Naive thymus-derived CD4-positive, alpha-beta T cell (primary cell): ENCODE data around the gene NEURL1. TPM values are rescaled to one million over a fixed set of nuclear protein-coding genes. Genes with fewer than 3 reads are reported as not detected.

Experiments used
- ATAC-seq: fragments of 150-1000 bp; cut with Tn5 transposase; 2 replicates; pipeline ENCODE4 v1.10.0; 2021; ENCODE audit warnings: mild to moderate bottlenecking, moderate library complexity
- CTCF ChIA-PET: fragments of 350-600 bp; sonication (Branson Sonifier 250); formaldehyde crosslinking; loops from one replicate; lab custom pipeline; 2021; ENCODE audit warnings: antibody characterized with exemption; lab: Charles Lee
- POLR2A ChIA-PET: fragments of 350-600 bp; sonication (Branson Sonifier 250); formaldehyde crosslinking; loops from one replicate; lab custom pipeline; 2021; ENCODE audit warnings: antibody characterized with exemption, inconsistent platforms; lab: Charles Lee
- DNase-seq, 9 donors: peaks; one replicate each; pipeline versions ENCODE4 v3.0.0 to v3.0.0-alpha.2; 2020 to 2022; ENCODE audit warnings: mixed read lengths in 1 of 9
- H3K27ac ChIP-seq: one replicate; pipeline ENCODE4 v1.7.0; 2013; ENCODE audit warnings: mild to moderate bottlenecking, low read depth, low read length, moderate library complexity
- H3K27me3 ChIP-seq, 2 donors: one replicate each; pipeline ENCODE4 v1.7.0; 2013; ENCODE audit warnings: low read length in 2 of 2, mild to moderate bottlenecking in 2 of 2, moderate library complexity in 2 of 2; ENCODE audit not compliant: control insufficient read depth in 2 of 2, insufficient read depth in 2 of 2
- H3K36me3 ChIP-seq, 3 experiments: 1 replicate in 2 of 3; 2 replicates in 1 of 3; pipeline ENCODE4 v1.7.0; 2013; ENCODE audit warnings: low read length in 3 of 3, mild to moderate bottlenecking in 3 of 3, moderate library complexity in 1 of 3; ENCODE audit not compliant: insufficient read depth in 3 of 3, control insufficient read depth in 2 of 3
- H3K4me1 ChIP-seq, 2 donors: one replicate each; pipeline ENCODE4 v1.7.0; 2013; ENCODE audit warnings: low read length in 2 of 2, mild to moderate bottlenecking in 2 of 2, moderate library complexity in 1 of 2; ENCODE audit not compliant: control insufficient read depth in 2 of 2, insufficient read depth in 2 of 2
- H3K4me3 ChIP-seq: 2 replicates; pipeline ENCODE4 v1.7.0; 2013; ENCODE audit warnings: mild to moderate bottlenecking, low read length
- H3K9me3 ChIP-seq, 3 experiments: 1 replicate in 2 of 3; 2 replicates in 1 of 3; pipeline ENCODE4 v1.7.0; 2013; ENCODE audit warnings: low read length in 3 of 3; ENCODE audit not compliant: control insufficient read depth in 2 of 3
- H3K27ac Mint-ChIP-seq, 9 donors: one replicate each; pipeline ENCODE4 v1.8.0; 2020 to 2022; ENCODE audit warnings: mixed read lengths in 9 of 9, mild to moderate bottlenecking in 8 of 9, moderate library complexity in 5 of 9, inconsistent platforms in 2 of 9
- H3K27me3 Mint-ChIP-seq, 5 donors: one replicate each; pipeline ENCODE4 v1.8.0; 2021 to 2022; ENCODE audit warnings: mixed read lengths in 5 of 5, mild to moderate bottlenecking in 1 of 5
- H3K36me3 Mint-ChIP-seq, 5 donors: one replicate each; pipeline ENCODE4 v1.8.0; 2020 to 2022; ENCODE audit warnings: mixed read lengths in 5 of 5, mild to moderate bottlenecking in 3 of 5, inconsistent platforms in 1 of 5
- H3K4me1 Mint-ChIP-seq, 7 donors: one replicate each; pipeline ENCODE4 v1.8.0; 2020 to 2022; ENCODE audit warnings: mixed read lengths in 7 of 7, mild to moderate bottlenecking in 3 of 7, inconsistent platforms in 1 of 7
- H3K4me3 Mint-ChIP-seq, 10 donors: one replicate each; pipeline ENCODE4 v1.8.0; 2020 to 2022; ENCODE audit warnings: mild to moderate bottlenecking in 10 of 10, mixed read lengths in 10 of 10, moderate library complexity in 6 of 10, inconsistent platforms in 2 of 10
- H3K9me3 Mint-ChIP-seq, 11 donors: one replicate each; pipeline ENCODE4 v1.8.0; 2020 to 2022; ENCODE audit warnings: mixed read lengths in 11 of 11, mild to moderate bottlenecking in 4 of 11, inconsistent platforms in 1 of 11, moderate library complexity in 1 of 11
- intact Hi-C, 2 donors: fragments of 100-400 bp; cut with micrococcal nuclease; formaldehyde crosslinking; loops; one replicate each; pipeline ENCODE4 v1.15.1; 2023
- polyA plus RNA-seq, 2 donors: library from polyadenylated mRNA; unstranded; fragments of 300-500 nt; fragmentation: Illumina TruSeq; gene quantifications; one replicate each; pipeline ENCODE4 v1.2.3, GENCODE V29; 2021
- total RNA-seq, 6 experiments: library from RNA in 5 of 6; stranded (reverse) in 5 of 6; gene quantifications; 1 replicate in 5 of 6; 2 replicates in 1 of 6; pipeline ENCODE4 v1.2.3 and lab custom pipeline; 2021 to 2026

The NEURL1 gene
- total and polyA plus RNA-seq, 7 experiments from 2014 or later, result 0.76 to 9.2 (median 1.1) TPM

- H3K4me1 ChIP-seq, result peaks cover 18 to 34% of the 10 kb centered on the region in 2 donors
- peak overlapping the region in 9 of 10 donors; percentile 12 to 97 (median 85) for H3K4me3 Mint-ChIP-seq
- intact Hi-C loops, result loop anchor here in 1 of 2 donors (5.0 kb wide), 1 partner anchor 32 kb away; no protein-coding TSS in a partner anchor
- ATAC-seq (no peak), DNase-seq (no peak)
- no peaks in the 10 kb centered on the region for H3K27me3 Mint-ChIP-seq
- no peak overlapping the region for H3K4me3 ChIP-seq
- peaks cover 0 to 1% (median 0%) of the 10 kb centered on the region in 11 donors for H3K9me3 Mint-ChIP-seq
- no peaks in the 10 kb centered on the region for H3K9me3 ChIP-seq
- ChIA-PET POLR2A (no interaction called here), CTCF (no interaction called here)
- H3K36me3 ChIP-seq, result peaks cover 0 to 47% (median 8%) of the 10 kb centered on the region in 3 experiments
- H3K27ac ChIP-seq, result peak overlapping the region; percentile 9
- H3K27me3 ChIP-seq, result no peaks in the 10 kb centered on the region
- H3K4me1 Mint-ChIP-seq, result peaks cover 27 to 64% (median 47%) of the 10 kb centered on the region in 7 donors
- H3K36me3 Mint-ChIP-seq, result peaks cover 4 to 37% (median 8%) of the 10 kb centered on the region in 5 donors
- H3K27ac Mint-ChIP-seq, result peak overlapping the region; percentile 52 to 93 (median 74)
Measured at GRCh38 chr10:103449208-103450144, 44.0 kb upstream of the NEURL1 start.

DNA sequence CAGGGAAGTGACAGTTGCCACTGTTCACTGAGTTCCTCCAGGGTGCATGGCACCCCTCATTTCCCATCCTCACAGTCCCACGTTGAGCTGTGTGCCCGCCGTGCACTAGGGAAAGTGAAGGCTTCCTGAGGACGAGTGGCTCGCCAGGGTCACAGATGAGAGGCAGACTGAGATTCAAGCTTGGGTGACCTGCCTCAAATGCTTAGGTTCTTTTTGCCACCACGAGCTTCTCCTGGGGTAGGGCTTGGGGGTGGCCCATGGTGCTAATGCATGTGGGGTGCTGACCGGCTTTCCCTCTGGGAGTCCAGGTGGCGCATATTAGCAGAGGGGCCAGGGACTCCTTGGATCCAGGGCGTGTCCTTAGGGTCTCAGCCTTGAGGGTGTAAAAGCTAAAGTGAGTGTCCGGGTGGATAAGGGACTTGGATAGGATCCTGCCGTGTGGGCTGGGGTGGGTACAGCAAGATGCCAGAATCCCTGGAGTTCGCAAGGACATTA is 43.3 kb upstream of the NEURL1 start:
- Mint-ChIP-seq H3K9me3 (peaks cover 0 to 1% (median 0%) of the 10 kb centered on the region in 11 donors), H3K36me3 (peaks cover 0 to 30% (median 8%) of the 10 kb centered on the region in 5 donors), H3K4me1 (peaks cover 27 to 60% (median 47%) of the 10 kb centered on the region in 7 donors), H3K27me3 (no peaks in the 10 kb centered on the region), H3K27ac (peak overlapping the region in 7 of 9 donors; percentile 51 to 93 (median 79)), H3K4me3 (peak overlapping the region in 8 of 10 donors; percentile 53 to 97 (median 85))
- POLR2A ChIA-PET, result interaction anchor here (1.3 kb wide), 1 partner anchor 16 kb away, joined by 3 read pairs; no protein-coding TSS in a partner anchor
- Histone ChIP-seq H3K4me3 (peak overlapping the region; percentile 77), H3K4me1 (peaks cover 18 to 34% of the 10 kb centered on the region in 2 donors), H3K27ac (peak overlapping the region; percentile 63), H3K27me3 (no peaks in the 10 kb centered on the region), H3K36me3 (peaks cover 0 to 39% (median 3%) of the 10 kb centered on the region in 3 experiments), H3K9me3 (no peaks in the 10 kb centered on the region)
- no peak for ATAC-seq
- DNase-seq, result no peak
- intact Hi-C loops, result loop anchor here in 1 of 2 donors (5.0 kb wide), 1 partner anchor 33 kb away; no protein-coding TSS in a partner anchor
- CTCF ChIA-PET, result no interaction called here

- intact Hi-C loops, result loop anchor here (1.0 to 5.0 kb wide), 3 partner anchors 20 to 34 kb away; no protein-coding TSS in a partner anchor
Measured at GRCh38 chr10:103451091-103451813, 42.3 kb upstream of the NEURL1 start.

GRCh38 chr10:103451831-103452505 is 41.5 kb upstream of the NEURL1 start, which contains the start of gene CALHM2:
Gene CALHM2 (minus strand): TSS chr10:103452370. CDS start chr10:103449941, 2,429 bp downstream.
- ATAC-seq (peak; percentile 79), DNase-seq (peak; percentile 24 to 72 (median 43))
- POLR2A ChIA-PET, result interaction anchor here (1.2 to 2.5 kb wide), 3 partner anchors 8 to 38 kb away, joined by 3 to 12 read pairs (median 5); no protein-coding TSS in a partner anchor
- H3K27me3 Mint-ChIP-seq, result no peaks in the 10 kb centered on the region
- H3K9me3 ChIP-seq, result no peaks in the 10 kb centered on the region
- peaks cover 27 to 56% (median 47%) of the 10 kb centered on the region in 7 donors for H3K4me1 Mint-ChIP-seq
- peak within 1 kb of the TSS; percentile 51 to 96 (median 79) for H3K27ac Mint-ChIP-seq
- intact Hi-C loops, result loop anchor here (1.0 to 5.0 kb wide), 4 partner anchors 19 to 35 kb away; no protein-coding TSS in a partner anchor
- H3K4me3 ChIP-seq, result peak within 1 kb of the TSS; percentile 77
- H3K9me3 Mint-ChIP-seq, result peaks cover 0 to 1% (median 0%) of the 10 kb centered on the region in 11 donors
- H3K27me3 ChIP-seq, result no peaks in the 10 kb centered on the region
- CTCF ChIA-PET, result interaction anchor here (0.9 to 1.1 kb wide), 3 partner anchors 27 to 36 kb away, joined by 3 to 7 read pairs (median 3); partner anchors contain the start of gene CALHM3
- peaks cover 18 to 34% of the 10 kb centered on the region in 2 donors for H3K4me1 ChIP-seq
- H3K4me3 Mint-ChIP-seq, result peak within 1 kb of the TSS; percentile 82 to 97 (median 90)
- peak within 1 kb of the TSS; percentile 63 for H3K27ac ChIP-seq
- H3K36me3 ChIP-seq, result peaks cover 0 to 22% (median 0%) of the 10 kb centered on the region in 3 experiments
- H3K36me3 Mint-ChIP-seq, result peaks cover 0 to 30% (median 8%) of the 10 kb centered on the region in 5 donors

More at GRCh38 chr10:103451091-103451813, 42.3 kb upstream of the NEURL1 start:
- H3K36me3 ChIP-seq, result peaks cover 0 to 29% (median 0%) of the 10 kb centered on the region in 3 experiments
- peak overlapping the region; percentile 77 for H3K4me3 ChIP-seq
- H3K4me1 Mint-ChIP-seq, result peaks cover 27 to 56% (median 47%) of the 10 kb centered on the region in 7 donors
- ChIA-PET CTCF (interaction anchor here (0.7 to 1.0 kb wide), 3 partner anchors 18 to 32 kb away, joined by 3 read pairs; partner anchors contain the start of gene CALHM3), POLR2A (interaction anchor here (0.6 to 2.5 kb wide), 5 partner anchors 9 to 672 kb away, joined by 3 to 12 read pairs (median 3); no protein-coding TSS in a partner anchor)
- H3K9me3 ChIP-seq, result no peaks in the 10 kb centered on the region
- peak in 7 of 9 donors; percentile 31 to 46 (median 44) for DNase-seq
- peaks cover 18 to 34% of the 10 kb centered on the region in 2 donors for H3K4me1 ChIP-seq
- no peaks in the 10 kb centered on the region for H3K27me3 ChIP-seq
- H3K27ac Mint-ChIP-seq, result peak overlapping the region; percentile 71 to 96 (median 79)
- H3K9me3 Mint-ChIP-seq, result peaks cover 0 to 1% (median 0%) of the 10 kb centered on the region in 11 donors
- no peaks in the 10 kb centered on the region for H3K27me3 Mint-ChIP-seq
- H3K4me3 Mint-ChIP-seq, result peak overlapping the region; percentile 82 to 97 (median 90)
- H3K27ac ChIP-seq, result peak overlapping the region; percentile 63
- peak; percentile 71 for ATAC-seq
- peaks cover 0 to 30% (median 8%) of the 10 kb centered on the region in 5 donors for H3K36me3 Mint-ChIP-seq

DNA sequence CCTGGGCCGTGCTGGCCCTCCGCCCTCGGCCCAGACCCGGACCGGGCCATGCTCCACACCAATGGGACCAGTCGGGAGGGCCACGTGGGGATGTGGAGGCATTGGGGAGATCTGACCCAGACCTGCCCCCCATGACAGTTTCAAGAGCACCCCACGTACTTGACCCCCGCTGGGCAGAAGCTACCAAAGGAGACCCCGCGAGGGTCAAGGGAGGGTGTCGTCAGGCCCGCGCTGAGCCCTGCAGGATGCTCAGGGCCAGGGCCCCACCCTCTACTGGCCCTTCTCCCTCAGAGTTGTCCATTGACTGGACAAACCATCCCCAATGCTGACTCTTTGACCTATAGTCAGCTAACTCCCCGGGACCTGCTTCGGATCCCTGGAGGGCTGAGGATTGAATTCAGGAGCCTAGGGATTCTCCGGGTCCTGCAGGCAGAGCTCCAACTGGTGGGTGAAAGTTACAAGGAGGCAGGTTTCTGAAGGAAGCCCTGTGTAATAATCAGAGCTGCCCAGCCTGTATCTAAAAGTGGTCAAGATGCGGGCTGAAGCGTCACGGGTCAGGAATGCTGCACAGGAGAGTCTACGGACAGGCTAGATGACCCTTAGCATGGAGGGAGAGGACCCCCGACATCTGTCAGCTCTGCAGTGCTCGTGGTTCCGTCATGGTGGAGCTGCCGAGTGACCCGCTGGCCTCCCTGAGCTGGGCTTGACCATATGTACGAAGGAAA is 40.8 kb upstream of the NEURL1 start:
- H3K27me3 ChIP-seq, result no peaks in the 10 kb centered on the region
- Mint-ChIP-seq H3K36me3 (peaks cover 0 to 28% (median 7%) of the 10 kb centered on the region in 5 donors), H3K9me3 (peaks cover 0 to 1% (median 0%) of the 10 kb centered on the region in 11 donors), H3K27ac (peak overlapping the region in 6 of 9 donors; percentile 5 to 93 (median 58)), H3K4me1 (peaks cover 27 to 54% (median 44%) of the 10 kb centered on the region in 7 donors), H3K4me3 (peak overlapping the region; percentile 82 to 97 (median 90)), H3K27me3 (no peaks in the 10 kb centered on the region)
- no peak for ATAC-seq
- intact Hi-C loops, result loop anchor here (1.0 to 5.0 kb wide), 4 partner anchors 19 to 35 kb away; no protein-coding TSS in a partner anchor
- ChIA-PET CTCF (interaction anchor here (1.1 kb wide), 1 partner anchor 36 kb away, joined by 7 read pairs; no protein-coding TSS in a partner anchor), POLR2A (interaction anchor here (0.5 to 2.5 kb wide), 5 partner anchors 19 to 119 kb away, joined by 3 to 12 read pairs (median 3); no protein-coding TSS in a partner anchor)
- H3K27ac ChIP-seq, result peak overlapping the region; percentile 63
- DNase-seq, result no peak
- H3K4me3 ChIP-seq, result peak overlapping the region; percentile 77
- peaks cover 18 to 34% of the 10 kb centered on the region in 2 donors for H3K4me1 ChIP-seq
- no peaks in the 10 kb centered on the region for H3K9me3 ChIP-seq
- H3K36me3 ChIP-seq, result peaks cover 0 to 15% (median 0%) of the 10 kb centered on the region in 3 experiments
